Liver (tissue), 3 donors: Measurements from ENCODE around the gene QSOX1.

Experiments used
- ATF3 ChIP-seq: IDR thresholded peaks from 2 replicates; pipeline ENCODE4 v1.6.1; 2016; ENCODE audit warnings: antibody characterized with exemption
- CTCF ChIP-seq: fragments of 150-350 bp; IDR thresholded peaks from 2 replicates; pipeline ENCODE4 v1.5.1; 2017; ENCODE audit warnings: improper control_type of control experiment, low read depth, low read length; ENCODE audit not compliant: missing input control
- FOXA1 ChIP-seq: IDR thresholded peaks from 2 replicates; pipeline ENCODE4 v1.6.1; 2016; ENCODE audit warnings: antibody characterized with exemption
- HNF4A ChIP-seq, 2 donors: conservative IDR thresholded peaks; 2 replicates each; pipeline ENCODE4 v1.6.1; 2016; ENCODE audit warnings: antibody characterized with exemption in 2 of 2, mild to moderate bottlenecking in 2 of 2
- RAD21 ChIP-seq, 2 donors: IDR thresholded peaks; 2 replicates each; pipeline ENCODE4 v1.6.1; 2016; ENCODE audit warnings: antibody characterized with exemption in 2 of 2, mild to moderate bottlenecking in 2 of 2
- REST ChIP-seq: IDR thresholded peaks from 2 replicates; pipeline ENCODE4 v1.6.1; 2016; ENCODE audit warnings: antibody characterized with exemption, mild to moderate bottlenecking
- SP1 ChIP-seq: IDR thresholded peaks from 2 replicates; pipeline ENCODE4 v1.6.1; 2018; ENCODE audit warnings: antibody characterized with exemption, mild to moderate bottlenecking
- TAF1 ChIP-seq: conservative IDR thresholded peaks from 2 replicates; pipeline ENCODE4 v1.6.1; 2016; ENCODE audit warnings: antibody characterized with exemption, mild to moderate bottlenecking
- donor health status: healthy.
- donor health status: healthy.

- TF ChIP-seq CTCF: no peak
- no peak for TF ChIP-seq REST
- no peak for TF ChIP-seq RAD21 (IDR thresholded peaks at IDR 0.05)
- TF ChIP-seq FOXA1: no peak
- no peak for TF ChIP-seq TAF1
- no peak for TF ChIP-seq SP1
- no peak for TF ChIP-seq ATF3
- no peak for TF ChIP-seq HNF4A (conservative IDR thresholded peaks at IDR 0.05)
Measured at GRCh38 chr1:180248176-180248575, 93.5 kb downstream of the QSOX1 start.
